ENCODE data around the gene GALNT1.

Gene GALNT1

GRCh38 chr18:35639296-35639695, 57.8 kb downstream of the GALNT1 start:
- Histone ChIP-seq H3K9me3 (no peaks in the 10 kb centered on the region), H3K4me3 (no peak overlapping the region), H3K4me1 (no peaks in the 10 kb centered on the region), H3K27me3 (ENCODE audit: low read depth) (no peaks in the 10 kb centered on the region), H3K36me3 (replicated peaks) (no peaks in the 10 kb centered on the region)
- in situ Hi-C loops (cut with MboI; ENCODE audit: low sequenced_read_pairs): no loop called here
- DNase-seq (ENCODE audit: low spot score in 2 of 2): no peak

- in situ Hi-C loops (cut with MboI; ENCODE audit: low sequenced_read_pairs): no loop called here
- Histone ChIP-seq H3K4me1 (no peaks in the 10 kb centered on the region), H3K9me3 (no peaks in the 10 kb centered on the region), H3K27me3 (ENCODE audit: low read depth) (no peaks in the 10 kb centered on the region), H3K36me3 (replicated peaks) (no peaks in the 10 kb centered on the region), H3K4me3 (no peak overlapping the region)
- no peak for DNase-seq (ENCODE audit: low spot score in 2 of 2)
Measured at GRCh38 chr18:35641467-35641866, 59.9 kb downstream of the GALNT1 start.

GRCh38 chr18:35641916-35642315, 60.4 kb downstream of the GALNT1 start:
- no peak for DNase-seq (ENCODE audit: low spot score in 2 of 2)
- Histone ChIP-seq H3K4me3 (no peak overlapping the region), H3K27me3 (ENCODE audit: low read depth) (no peaks in the 10 kb centered on the region), H3K4me1 (no peaks in the 10 kb centered on the region), H3K9me3 (no peaks in the 10 kb centered on the region), H3K36me3 (replicated peaks) (no peaks in the 10 kb centered on the region)
- in situ Hi-C loops (cut with MboI; ENCODE audit: low sequenced_read_pairs): no loop called here

- in situ Hi-C loops (cut with MboI; ENCODE audit: low sequenced_read_pairs): no loop called here
- no peak for DNase-seq (ENCODE audit: low spot score in 2 of 2)
- H3K4me3 ChIP-seq: no peak overlapping the region
- no peaks in the 10 kb centered on the region for H3K27me3 ChIP-seq (ENCODE audit: low read depth)
- no peaks in the 10 kb centered on the region for H3K4me1 ChIP-seq
- no peaks in the 10 kb centered on the region for H3K9me3 ChIP-seq
- H3K36me3 ChIP-seq (replicated peaks): no peaks in the 10 kb centered on the region
Measured at GRCh38 chr18:35642802-35643201, 61.3 kb downstream of the GALNT1 start.

GRCh38 chr18:35646449-35646848, 64.9 kb downstream of the GALNT1 start:
- no peaks in the 10 kb centered on the region for H3K27me3 ChIP-seq (ENCODE audit: low read depth)
- H3K36me3 ChIP-seq (replicated peaks): no peaks in the 10 kb centered on the region
- no peak for DNase-seq (ENCODE audit: low spot score in 2 of 2)
- H3K4me3 ChIP-seq: no peak overlapping the region
- in situ Hi-C loops (cut with MboI; ENCODE audit: low sequenced_read_pairs): no loop called here
- H3K4me1 ChIP-seq: no peaks in the 10 kb centered on the region
- no peaks in the 10 kb centered on the region; the same call in 1 of the 2 replicates for H3K9me3 ChIP-seq

- DNase-seq (ENCODE audit: low spot score in 2 of 2): no peak
- H3K4me3 ChIP-seq: no peak overlapping the region
- H3K4me1 ChIP-seq: no peaks in the 10 kb centered on the region
- in situ Hi-C loops (cut with MboI; ENCODE audit: low sequenced_read_pairs): no loop called here
- H3K27me3 ChIP-seq (ENCODE audit: low read depth): no peaks in the 10 kb centered on the region
- H3K36me3 ChIP-seq (replicated peaks): no peaks in the 10 kb centered on the region
- H3K9me3 ChIP-seq: no peaks in the 10 kb centered on the region; the same call in 1 of the 2 replicates
Measured at GRCh38 chr18:35653392-35654135, 72.0 kb downstream of the GALNT1 start.

- no peak for DNase-seq (ENCODE audit: low spot score in 2 of 2)
- in situ Hi-C loops (cut with MboI; ENCODE audit: low sequenced_read_pairs): no loop called here
- Histone ChIP-seq H3K4me3 (no peak overlapping the region), H3K4me1 (peaks cover 10% of the 10 kb centered on the region), H3K36me3 (replicated peaks) (no peaks in the 10 kb centered on the region), H3K27me3 (ENCODE audit: low read depth) (no peaks in the 10 kb centered on the region), H3K9me3 (no peaks in the 10 kb centered on the region)
Measured at GRCh38 chr18:35658112-35658511, 76.6 kb downstream of the GALNT1 start.

GRCh38 chr18:35661483-35662146, 80.1 kb downstream of the GALNT1 start:
- Histone ChIP-seq H3K4me1 (peaks cover 10% of the 10 kb centered on the region), H3K9me3 (no peaks in the 10 kb centered on the region), H3K27me3 (ENCODE audit: low read depth) (no peaks in the 10 kb centered on the region), H3K36me3 (replicated peaks) (no peaks in the 10 kb centered on the region), H3K4me3 (no peak overlapping the region)
- peak in 1 of 2 experiments; percentile 29 for DNase-seq (ENCODE audit: low spot score in 2 of 2)
- in situ Hi-C loops (cut with MboI; ENCODE audit: low sequenced_read_pairs): no loop called here

- H3K9me3 ChIP-seq: no peaks in the 10 kb centered on the region
- H3K4me3 ChIP-seq: no peak overlapping the region
- no peak for DNase-seq (ENCODE audit: low spot score in 2 of 2)
- H3K27me3 ChIP-seq (ENCODE audit: low read depth): no peaks in the 10 kb centered on the region
- H3K36me3 ChIP-seq (replicated peaks): no peaks in the 10 kb centered on the region
- peaks cover 10% of the 10 kb centered on the region for H3K4me1 ChIP-seq
- in situ Hi-C loops (cut with MboI; ENCODE audit: low sequenced_read_pairs): no loop called here
Measured at GRCh38 chr18:35662293-35663062, 80.9 kb downstream of the GALNT1 start.

GRCh38 chr18:35671966-35672603, 90.5 kb downstream of the GALNT1 start:
- in situ Hi-C loops (cut with MboI; ENCODE audit: low sequenced_read_pairs): no loop called here
- H3K4me1 ChIP-seq: peaks cover under 1% of the 10 kb centered on the region; the same call in 1 of the 2 replicates

GRCh38 chr18:35672897-35673296, 91.4 kb downstream of the GALNT1 start:
- no peak overlapping the region for H3K4me3 ChIP-seq
- peaks cover 8% of the 10 kb centered on the region for H3K4me1 ChIP-seq
- H3K27me3 ChIP-seq (ENCODE audit: low read depth): no peaks in the 10 kb centered on the region
- H3K9me3 ChIP-seq: no peaks in the 10 kb centered on the region
- in situ Hi-C loops (cut with MboI; ENCODE audit: low sequenced_read_pairs): no loop called here
- H3K36me3 ChIP-seq (replicated peaks): no peaks in the 10 kb centered on the region
- no peak for DNase-seq (ENCODE audit: low spot score in 2 of 2)

More at GRCh38 chr18:35671966-35672603, 90.5 kb downstream of the GALNT1 start:
- Histone ChIP-seq H3K4me3 (no peak overlapping the region), H3K9me3 (no peaks in the 10 kb centered on the region), H3K27me3 (ENCODE audit: low read depth) (no peaks in the 10 kb centered on the region), H3K36me3 (replicated peaks) (no peaks in the 10 kb centered on the region)
- DNase-seq (ENCODE audit: low spot score in 2 of 2): no peak

GRCh38 chr18:35673682-35674081, 92.1 kb downstream of the GALNT1 start:
- in situ Hi-C loops (cut with MboI; ENCODE audit: low sequenced_read_pairs): no loop called here

GRCh38 chr18:35680139-35680551, 98.6 kb downstream of the GALNT1 start:
- peaks cover 28% of the 10 kb centered on the region for H3K4me1 ChIP-seq
- H3K36me3 ChIP-seq (replicated peaks): no peaks in the 10 kb centered on the region
- H3K27me3 ChIP-seq (ENCODE audit: low read depth): no peaks in the 10 kb centered on the region
- H3K9me3 ChIP-seq: no peaks in the 10 kb centered on the region
- no peak for DNase-seq (ENCODE audit: low spot score in 2 of 2)
- in situ Hi-C loops (cut with MboI; ENCODE audit: low sequenced_read_pairs): no loop called here
- H3K4me3 ChIP-seq: no peak overlapping the region

More at GRCh38 chr18:35673682-35674081, 92.1 kb downstream of the GALNT1 start:
- Histone ChIP-seq H3K36me3 (replicated peaks) (no peaks in the 10 kb centered on the region), H3K9me3 (no peaks in the 10 kb centered on the region), H3K4me1 (peaks cover 11% of the 10 kb centered on the region), H3K27me3 (ENCODE audit: low read depth) (no peaks in the 10 kb centered on the region), H3K4me3 (no peak overlapping the region)
- no peak for DNase-seq (ENCODE audit: low spot score in 2 of 2)
